Retinal pigment epithelial cell (primary cell): ENCODE data around the gene TSPAN15.
A peak's percentile ranks its signal among the peaks of the same experiment; 100 is the strongest.
"Not testable (repeated sequence)": the region's sequence is repeated elsewhere in the genome, so short reads cannot be mapped to it uniquely, and the experiment has no call there.

Source experiments
- DNase-seq: peaks from one replicate; pipeline ENCODE4 v3.0.0-alpha.2; 2010; ENCODE audit warnings: low read depth
- H3K4me3 ChIP-seq: 2 replicates; pipeline ENCODE4 v1.5.1; 2011; ENCODE audit warnings: mild to moderate bottlenecking, low read length, control low read depth, moderate library complexity
- CTCF ChIP-seq: conservative IDR thresholded peaks from 2 replicates; pipeline ENCODE4 v1.5.1; 2011; ENCODE audit warnings: low read depth, low read length, control low read depth, inconsistent platforms

The TSPAN15 gene

GRCh38 chr10:69445041-69445440 is 6.2 kb upstream of the TSPAN15 start:
- no peak for DNase-seq
- TF ChIP-seq CTCF, result no peak
- H3K4me3 ChIP-seq, result no peak overlapping the region

GRCh38 chr10:69446229-69446628 is 5.0 kb upstream of the TSPAN15 start:
- no peak overlapping the region for H3K4me3 ChIP-seq
- no peak for TF ChIP-seq CTCF
- DNase-seq, result no peak

GRCh38 chr10:69446650-69447151 is 4.6 kb upstream of the TSPAN15 start:
- TF ChIP-seq CTCF, result no peak
- peak; percentile 62 for DNase-seq
- no peak overlapping the region for H3K4me3 ChIP-seq

- no peak overlapping the region for H3K4me3 ChIP-seq
- peak; percentile 72 for DNase-seq
- TF ChIP-seq CTCF, result peak; percentile 80
Observed at GRCh38 chr10:69449841-69450240, 1.4 kb upstream of the TSPAN15 start.

GRCh38 chr10:69450395-69450794 is 870 bp upstream of the TSPAN15 start:
- DNase-seq, H3K4me3 ChIP-seq: not testable (repeated sequence)

GRCh38 chr10:69451784-69452251 is 553 bp downstream of the TSPAN15 start:
- no peak for DNase-seq
- peak overlapping the region; percentile 78 for H3K4me3 ChIP-seq
- no peak for TF ChIP-seq CTCF

GRCh38 chr10:69452676-69453415 is 1.6 kb downstream of the TSPAN15 start:
- DNase-seq, result no peak
- no peak for TF ChIP-seq CTCF
- peak overlapping the region; percentile 78 for H3K4me3 ChIP-seq
